GF-D8 (cell line): ENCODE results near the gene CYB5A.

Experiments
- DNase-seq: peaks from one replicate; lab custom pipeline; 2025; lab: John Stamatoyannopoulos, UW

Gene CYB5A

DNA sequence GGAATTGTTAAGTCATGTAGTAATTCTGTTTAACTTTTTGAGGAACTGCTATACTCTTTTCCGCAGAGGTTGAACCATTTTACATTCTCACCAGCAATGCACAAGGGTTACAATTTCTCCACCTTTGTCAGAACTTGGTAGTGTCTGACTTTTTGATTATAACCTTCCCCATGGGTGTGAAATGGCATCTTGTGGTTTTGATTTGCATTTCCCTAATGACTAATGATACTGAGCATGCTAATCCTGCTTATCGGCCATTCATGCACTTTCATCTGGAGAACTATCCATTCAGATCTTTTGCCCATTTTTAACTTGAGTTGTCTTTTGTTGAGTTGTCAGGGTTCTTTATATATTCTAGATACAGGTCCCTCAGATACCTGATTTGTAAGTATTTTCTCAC, 47.2 kb downstream of the CYB5A start:
- DNase-seq, result no peak

DNA sequence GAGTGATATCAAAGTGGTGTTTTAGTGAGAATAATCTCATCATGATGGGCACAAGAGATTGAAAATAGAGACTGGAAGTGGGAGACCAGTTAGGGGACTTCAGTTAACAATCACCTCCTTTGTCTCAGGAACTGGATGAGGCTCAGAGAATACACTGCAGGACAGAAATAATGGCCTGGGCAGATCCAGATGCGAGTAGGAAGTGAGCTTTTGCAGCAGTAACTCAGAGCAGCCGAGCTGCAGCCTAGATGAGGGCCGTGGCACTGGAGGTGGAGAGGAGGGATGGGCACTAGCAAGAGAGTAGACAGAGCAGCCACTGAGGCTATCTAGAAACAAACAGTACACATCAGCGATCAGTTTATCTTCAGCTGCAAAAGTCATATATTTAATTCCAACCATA, 48.6 kb downstream of the CYB5A start:
- DNase-seq, result peak; percentile 54

DNA sequence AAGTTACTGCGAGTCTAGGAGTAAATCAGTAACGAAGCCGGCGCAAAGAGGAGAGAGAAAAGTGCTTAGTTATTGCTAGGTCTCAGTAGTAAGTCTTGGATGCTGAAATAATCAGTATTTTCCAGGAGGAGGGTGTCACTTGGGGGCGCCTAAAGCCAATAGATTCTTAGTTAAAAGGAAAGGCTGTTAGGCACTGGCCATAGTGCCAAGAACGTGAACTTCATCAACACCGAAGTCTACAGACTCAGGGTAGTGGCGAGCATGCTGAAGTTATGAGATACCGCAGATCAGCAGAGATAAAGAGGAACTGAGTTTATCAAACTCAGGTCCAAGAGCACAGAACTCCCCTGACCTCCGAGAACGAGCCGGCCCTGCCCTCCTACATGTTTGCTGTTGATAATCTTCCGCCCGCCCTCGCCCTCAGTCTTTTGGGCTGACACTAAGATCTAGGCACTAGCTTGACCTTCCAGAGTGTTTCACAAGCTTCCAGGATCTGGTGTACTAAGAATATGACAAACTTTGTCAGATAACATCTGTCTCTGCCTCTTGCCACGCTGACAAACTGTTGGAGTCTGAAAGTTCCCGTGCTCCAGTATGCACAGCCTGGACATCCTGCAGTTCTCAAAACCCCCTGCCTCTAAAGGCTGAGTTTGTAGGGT, 49.2 kb downstream of the CYB5A start:
- peak; percentile 84 for DNase-seq

DNA sequence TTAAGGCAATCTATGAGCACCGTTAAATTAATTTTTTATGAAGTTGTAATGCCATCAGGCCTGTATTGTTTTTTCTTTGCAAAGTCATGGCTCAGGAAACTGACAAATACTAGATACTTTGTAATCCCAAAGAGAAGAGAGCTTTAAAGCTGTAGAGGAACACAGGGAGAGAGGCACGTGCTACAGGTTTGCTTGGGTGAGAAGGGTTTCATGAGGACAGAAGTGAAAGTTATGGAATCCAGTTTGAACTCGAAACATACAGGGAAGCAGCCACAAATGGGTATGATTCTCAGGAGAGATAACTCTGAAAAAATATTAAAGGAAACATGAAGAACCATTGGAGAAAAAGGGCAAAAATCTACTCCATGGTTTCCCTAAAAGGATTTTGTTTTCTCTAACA, 49.8 kb downstream of the CYB5A start:
- no peak for DNase-seq

DNA sequence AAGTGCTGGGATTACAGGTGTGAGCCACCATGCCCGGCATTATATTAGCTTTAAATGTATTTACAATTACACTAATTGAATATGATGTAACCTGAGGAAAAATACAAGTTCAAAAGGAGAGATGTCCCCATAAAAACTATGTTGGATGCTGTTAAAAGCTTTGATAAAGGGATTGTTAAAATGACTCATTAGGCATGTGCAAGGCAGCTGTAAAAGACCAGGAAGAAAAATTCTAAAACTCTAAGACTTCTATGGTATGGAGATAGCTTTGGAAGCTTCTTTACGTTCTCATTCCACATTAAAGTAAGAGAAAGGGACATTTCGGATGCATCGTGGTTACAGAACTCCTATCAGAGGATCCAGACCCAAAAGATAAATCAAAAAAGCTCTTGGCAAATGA, 50.3 kb downstream of the CYB5A start:
- no peak for DNase-seq

DNA sequence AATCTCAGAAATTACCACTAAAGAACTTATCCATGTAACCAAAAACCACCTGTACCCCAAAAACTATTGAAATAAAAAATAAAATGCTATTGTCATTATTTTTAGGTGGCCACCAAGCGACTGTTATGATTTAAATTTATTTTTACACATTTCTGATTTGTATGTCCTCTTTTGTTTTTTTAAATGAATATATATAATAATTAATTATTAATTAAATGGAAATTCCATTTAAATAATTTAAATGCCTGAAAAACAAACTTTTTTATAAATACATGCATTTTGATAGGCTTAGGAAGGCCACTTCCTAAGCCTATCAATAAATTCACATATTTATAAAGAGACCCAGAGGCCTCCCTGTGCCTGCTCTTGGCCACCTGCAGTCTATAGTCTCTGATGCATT, 52.2 kb downstream of the CYB5A start:
- DNase-seq, result no peak

DNA sequence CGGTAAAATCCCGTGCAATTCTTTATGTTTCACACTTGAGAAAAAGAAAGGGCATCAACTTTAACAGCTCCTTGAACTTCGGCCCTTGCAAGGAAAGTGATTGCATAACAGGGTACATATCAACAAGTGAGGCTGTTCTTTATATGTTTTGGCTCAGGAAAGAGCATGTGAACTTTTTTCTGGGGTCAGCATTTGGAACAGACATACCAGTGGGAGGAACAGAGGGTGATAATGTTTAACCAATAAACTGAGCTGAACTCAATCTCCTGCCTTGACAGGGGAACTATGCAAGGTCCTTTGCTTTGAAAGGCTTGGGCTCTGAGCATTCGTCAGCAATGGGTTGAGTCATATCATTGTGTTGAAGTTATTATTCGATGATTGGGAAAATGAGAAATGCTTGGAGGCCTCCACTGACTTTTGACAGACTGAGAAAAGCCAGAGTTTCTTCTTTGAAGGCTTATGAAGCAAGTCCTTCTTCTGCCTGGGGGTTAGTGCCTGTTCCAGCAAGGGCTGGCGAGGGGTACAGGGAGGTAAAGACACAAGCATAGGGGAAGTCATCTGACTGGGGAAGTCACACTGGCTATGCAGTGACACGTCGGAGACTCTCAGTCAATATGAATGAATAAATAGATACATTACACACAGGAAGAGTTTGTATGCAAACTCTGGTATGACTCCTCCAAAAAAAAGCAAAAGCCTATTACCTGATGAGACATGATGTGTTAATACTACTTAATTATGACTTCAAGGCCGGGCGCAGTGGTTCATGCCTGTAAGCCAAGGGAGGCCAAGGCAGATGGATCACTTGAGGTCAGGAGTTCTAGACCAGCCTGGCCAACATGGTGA, 57.2 kb downstream of the CYB5A start:
- no peak for DNase-seq

DNA sequence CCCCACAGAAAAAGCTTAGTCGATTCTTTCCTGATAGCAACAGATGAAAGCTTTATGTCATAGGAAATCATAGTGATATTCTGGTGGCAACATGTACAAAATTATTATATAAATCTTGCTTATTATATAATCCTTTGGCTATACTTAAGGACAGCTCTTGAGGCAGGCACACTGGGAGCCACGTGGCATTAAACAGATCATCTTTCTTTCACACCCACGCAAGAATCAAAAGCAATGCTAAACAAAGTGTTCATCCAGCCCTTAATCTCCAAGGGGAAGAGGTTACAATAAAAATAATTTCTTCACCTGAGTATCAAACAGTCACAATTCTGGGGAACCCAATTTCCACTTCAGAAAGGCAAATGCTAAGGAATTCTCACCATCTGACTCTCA, 57.8 kb downstream of the CYB5A start:
- no peak for DNase-seq

DNA sequence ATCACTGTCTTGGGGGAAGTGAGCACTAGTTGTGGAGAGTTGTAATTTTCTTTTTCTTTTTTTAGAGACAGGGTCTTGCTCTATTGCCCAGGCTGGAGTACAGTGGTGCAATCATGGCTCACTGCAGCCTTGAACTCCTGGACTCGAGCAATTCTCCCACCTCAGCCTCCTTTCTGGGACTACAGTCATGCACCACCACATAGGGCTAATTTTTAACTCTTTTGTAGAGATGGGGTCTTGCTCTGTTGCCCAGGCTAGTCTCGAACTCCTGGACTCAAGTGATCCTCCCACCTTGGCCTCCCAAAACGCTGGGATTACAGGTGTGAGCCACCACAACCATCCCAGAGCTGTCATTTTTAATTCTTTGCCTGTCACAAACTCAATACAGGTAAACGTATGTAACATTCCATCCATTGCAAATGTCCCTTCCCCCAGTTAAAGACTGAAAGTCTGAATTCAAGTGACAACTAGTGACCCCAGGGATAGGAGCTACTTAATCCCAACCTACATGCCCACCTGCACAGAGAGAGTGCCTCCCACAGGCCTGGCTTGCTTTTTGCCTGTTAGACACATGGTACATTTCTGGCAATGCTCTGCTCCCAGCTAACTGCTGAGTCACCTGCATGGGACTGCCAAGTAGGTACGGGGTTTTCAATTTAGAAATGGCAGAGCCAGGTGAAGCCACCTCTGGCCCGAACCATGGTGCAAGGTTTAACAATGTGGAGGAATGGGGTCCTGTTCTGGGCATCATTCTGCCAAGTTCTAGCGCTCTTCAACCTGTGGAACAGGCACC, 60.6 kb downstream of the CYB5A start:
- no peak for DNase-seq

DNA sequence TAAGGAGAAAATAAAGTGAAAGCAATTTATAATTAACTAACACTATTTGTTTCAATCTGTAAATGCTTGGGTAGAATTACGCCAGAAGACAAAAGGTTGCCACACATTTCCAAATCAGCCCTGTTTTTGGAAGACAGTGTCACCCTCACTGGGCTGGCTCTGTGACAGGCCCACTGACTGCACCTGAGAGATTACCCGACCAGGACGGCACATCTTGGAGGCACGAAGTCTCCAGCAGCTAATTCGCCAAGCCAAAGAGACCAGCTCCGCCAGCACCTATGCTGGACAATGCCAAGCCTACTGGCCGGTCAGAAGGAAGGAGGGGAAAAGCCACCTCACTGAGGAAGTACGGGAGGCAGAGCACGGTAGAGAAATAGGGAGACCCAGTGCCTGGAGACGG, 61.9 kb downstream of the CYB5A start:
- DNase-seq, result no peak

DNA sequence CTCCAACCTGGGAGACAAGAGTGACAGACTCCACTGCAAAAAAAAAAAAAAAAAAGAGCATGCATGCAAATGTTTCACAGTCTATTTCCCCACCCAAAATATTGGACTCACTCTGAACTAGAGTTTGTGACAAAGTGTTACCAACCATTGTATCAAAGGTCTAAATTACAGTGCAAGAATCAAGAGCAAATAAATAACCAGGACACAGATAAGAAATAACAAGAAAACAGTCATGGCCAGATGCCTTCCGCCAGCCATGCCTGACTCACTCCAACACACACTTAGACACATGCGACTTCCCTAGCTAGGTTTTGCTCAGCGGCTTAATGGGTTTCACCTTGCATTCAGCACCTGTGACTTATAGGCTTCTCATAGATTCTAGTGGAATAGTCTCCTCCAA, 62.8 kb downstream of the CYB5A start:
- no peak for DNase-seq

DNA sequence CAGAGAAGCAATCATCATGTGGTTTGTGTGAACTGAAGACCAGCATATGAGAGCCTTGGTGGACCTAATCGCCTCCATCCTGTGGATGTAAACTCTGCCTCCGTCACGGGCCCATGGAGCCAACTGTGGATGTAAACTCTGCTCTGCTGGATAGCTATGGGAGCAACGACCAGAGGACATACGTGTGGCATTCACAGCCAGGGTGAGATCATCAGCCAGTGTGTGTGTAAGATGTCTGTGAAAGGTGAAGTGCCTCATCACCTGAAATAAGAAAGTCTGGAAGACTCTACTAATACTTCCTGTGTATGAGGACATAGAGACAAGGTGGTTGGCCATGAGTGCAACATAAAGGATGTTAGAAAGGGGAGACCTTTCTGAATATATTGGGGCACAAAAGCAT, 63.5 kb downstream of the CYB5A start:
- no peak for DNase-seq

DNA sequence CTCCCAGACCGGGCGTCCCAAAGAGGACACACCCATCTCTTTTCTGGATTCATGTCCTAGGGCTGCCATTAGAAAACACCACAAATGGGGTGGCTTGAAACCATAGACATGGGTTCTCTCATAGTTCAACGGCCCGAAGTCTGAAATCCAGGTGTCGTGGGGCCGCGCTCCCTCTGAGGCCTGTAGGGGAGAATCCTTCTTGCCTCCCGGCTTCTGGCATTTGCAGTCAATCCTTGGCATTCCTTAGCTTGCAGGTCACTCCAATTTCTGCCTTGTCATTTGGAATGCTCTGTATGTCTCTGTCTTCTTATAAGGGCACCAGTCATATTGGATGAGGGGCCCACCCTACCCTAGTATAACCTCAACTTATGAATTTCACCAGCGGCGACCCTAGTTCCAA, 65.1 kb downstream of the CYB5A start:
- DNase-seq, result no peak

DNA sequence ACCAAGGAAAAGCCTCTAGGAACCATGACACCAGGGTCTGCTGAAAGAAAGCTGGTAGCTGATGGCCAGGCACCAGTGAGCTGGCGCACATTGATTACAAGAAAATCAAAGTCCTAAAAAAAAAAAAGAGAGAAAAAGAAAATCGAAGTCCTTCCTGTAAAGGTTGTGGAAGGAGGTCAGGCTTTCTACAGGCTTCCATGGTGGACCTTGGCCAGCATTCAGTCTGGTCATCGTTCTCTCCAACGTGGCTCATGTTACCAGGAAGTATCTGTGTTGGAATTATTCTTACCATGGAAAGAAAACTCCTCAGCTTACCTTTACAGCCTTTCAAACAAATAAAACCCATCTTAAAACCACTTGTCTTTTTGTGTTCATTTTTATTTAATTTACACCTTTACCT, 65.6 kb downstream of the CYB5A start:
- no peak for DNase-seq

DNA sequence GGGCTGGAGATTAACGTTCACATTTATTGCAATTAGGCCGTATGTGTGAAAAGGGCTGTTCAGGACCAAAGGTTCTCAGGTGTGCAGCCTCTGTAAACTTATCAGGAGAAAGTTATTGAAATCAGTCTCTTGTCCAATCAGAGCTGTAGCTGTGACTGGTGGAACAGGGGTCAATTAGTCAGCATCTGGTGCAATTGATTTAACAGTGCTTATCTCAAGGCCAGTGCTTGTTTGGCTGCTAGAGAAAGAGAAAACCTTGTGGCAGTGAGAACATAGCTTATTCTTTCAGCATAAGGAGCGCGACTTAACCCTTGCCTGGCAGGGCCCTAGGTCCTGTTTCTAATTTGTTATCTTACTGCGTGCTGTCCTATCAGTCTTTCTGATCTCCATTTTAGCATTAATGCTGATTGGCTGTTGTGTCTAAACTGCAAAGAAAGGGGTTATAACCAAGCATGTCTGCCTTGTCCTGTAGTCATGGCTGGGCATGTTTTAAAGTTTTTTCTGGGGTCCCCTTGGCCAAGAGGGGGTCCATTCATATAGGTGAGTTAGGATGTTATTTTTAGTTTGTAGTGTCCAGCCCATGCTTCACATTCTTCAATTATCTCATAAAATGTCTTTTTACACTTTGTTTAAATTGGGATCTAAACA, 66.4 kb downstream of the CYB5A start:
- DNase-seq, result no peak

DNA sequence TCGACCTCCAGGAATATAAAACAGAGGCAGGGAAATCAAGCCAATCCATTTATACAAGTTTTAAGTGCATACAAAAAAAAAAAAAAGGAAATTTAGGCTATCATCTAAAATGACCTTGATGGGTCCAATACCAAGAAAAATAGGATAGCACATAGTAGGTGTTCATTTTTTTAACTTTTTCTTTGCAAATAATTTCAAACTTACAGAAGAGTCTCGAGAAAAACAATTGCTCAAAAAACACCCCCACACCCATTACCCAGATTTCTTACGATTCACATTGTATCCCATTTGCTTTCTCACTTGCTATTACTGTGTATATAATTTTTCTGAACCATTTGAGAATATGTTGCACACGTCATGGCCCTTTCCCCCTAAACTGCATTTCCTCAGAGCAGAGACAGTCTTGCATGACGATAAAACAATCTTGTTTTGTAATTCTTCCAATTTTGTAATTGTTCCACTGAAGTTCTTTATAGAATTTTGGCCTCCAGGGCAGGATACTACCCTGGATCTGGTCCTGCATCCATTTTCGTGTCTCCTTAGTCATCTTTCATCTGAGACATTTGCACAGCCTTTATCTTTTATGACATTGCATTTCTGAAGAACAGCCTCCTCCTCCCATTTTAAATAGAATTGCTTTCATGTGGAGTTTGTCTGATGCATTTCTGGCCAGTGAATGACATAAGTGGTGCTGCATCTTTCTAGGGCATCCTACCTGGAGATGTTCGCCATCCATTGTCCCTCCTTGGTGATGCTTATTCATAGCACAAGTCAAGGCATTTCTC, 68.9 kb downstream of the CYB5A start:
- DNase-seq, result no peak

DNA sequence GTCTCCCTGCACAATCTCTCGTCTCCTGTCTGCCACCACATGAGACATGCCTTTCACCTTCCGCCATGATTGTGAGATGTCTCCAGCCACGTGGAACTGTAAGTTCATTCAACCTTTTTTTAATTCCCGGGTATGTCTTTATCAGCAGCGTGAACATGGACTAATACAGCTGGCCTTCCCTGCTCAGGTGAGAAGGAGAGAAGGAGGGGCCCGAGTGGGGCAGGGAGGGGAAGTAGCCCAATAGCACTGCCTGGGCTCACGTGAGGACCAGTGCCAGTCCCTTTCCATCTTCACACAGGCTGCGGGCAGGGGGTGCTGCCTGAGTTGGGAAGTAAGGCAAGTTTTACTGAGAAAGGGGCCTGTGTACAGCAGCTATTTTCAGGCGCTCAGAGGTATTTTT, 70.7 kb downstream of the CYB5A start:
- no peak for DNase-seq

DNA sequence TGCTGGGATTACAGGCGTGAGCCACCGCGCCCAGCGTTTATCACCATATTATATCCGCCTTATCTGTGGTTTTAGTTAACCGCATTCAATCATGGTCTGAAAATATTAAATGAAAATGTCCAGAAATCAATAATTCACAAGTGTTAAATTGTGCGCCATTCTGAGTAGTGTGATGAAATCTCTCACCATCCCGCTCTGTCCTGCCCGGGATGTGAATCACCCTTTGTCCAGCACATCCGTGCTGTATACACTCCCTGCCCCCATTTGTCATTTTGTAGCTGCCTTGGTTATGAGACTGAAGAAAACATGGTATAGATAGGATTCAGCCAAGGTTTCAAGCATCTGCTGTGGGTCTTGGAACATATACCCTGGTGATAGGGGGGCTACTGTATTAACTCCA, 72.7 kb downstream of the CYB5A start:
- no peak for DNase-seq

DNA sequence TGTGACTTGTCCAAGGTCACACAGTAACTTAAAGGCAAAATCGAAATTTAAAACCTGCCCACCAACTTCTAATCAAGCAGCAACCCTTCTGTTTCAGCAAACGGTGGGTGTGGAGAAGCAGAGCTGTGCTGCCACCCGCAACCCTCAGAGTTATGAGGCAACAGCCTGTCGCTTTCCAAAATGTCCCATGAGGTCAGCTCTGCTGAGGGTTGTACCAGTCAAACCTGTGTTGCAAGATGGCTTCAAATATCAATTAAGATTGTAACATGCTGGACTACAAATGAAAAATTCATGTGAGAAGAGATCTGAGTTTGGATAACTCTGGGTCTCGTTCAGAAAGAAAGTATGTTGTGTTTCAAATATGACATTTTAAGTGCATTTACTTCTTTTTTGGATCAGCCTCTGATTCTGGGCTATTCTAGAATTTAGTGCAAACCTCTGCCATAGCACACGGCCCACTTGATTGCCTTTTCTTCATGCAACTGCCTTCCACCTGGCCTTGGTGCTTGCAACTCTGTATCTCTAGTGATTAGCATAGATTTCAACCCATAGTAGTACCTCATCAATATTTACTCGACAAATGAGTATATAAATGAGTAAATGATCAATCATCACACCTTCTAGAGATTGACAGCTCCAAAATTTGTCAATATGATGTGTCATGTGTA, 74.2 kb downstream of the CYB5A start:
- peak; percentile 68 for DNase-seq

DNA sequence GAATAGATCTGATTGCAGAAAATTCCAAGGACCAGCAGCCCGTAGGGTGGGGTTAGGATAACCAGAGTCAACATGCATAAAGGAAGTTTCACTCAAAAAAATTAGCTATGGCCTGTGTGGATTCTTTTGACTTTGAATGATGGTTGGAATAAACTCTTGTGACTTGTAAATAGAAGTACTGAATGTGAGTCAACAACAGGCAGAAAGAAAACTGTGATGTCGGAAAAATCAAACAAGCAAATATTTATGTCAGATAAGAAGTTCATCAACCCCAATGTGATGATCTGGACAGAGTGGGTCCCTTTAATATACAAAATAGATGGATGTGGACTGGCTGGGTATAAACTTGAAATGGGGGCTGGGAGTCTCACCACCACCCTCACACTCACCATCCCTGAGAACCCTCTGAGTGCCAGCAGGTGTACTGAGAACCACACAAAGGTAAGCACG, 75.1 kb downstream of the CYB5A start:
- no peak for DNase-seq

DNA sequence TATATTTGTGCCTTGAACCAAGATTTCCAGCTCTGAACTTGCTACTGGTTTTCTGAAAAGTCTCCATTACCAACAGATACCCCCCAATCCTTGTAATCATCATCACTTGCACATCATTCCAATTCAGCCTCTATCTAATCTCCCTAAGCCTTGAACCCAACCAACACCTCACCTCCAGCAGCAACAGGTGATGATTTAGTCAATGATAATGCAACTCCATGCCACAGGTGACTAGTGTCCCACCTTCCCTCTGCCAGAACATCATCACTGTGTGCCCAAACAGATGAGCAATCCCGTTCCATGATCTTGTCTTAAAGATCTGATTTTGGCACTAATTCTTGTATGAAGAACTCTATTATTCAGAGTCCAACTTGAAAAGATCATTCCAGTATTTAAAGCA, 75.9 kb downstream of the CYB5A start:
- DNase-seq, result no peak
